Testis (tissue), 3 donors: ENCODE results near the gene PPP6R1. TPM values are rescaled to one million over a fixed set of nuclear protein-coding genes. Genes with fewer than 3 reads are reported as not detected.

Experiments used
- DNase-seq: peaks from one replicate; pipeline ENCODE4 v3.0.0-alpha.2; 2019
- H3K27ac ChIP-seq, 2 donors: fragments of 200-600 bp; sonication (generic); one replicate each; pipeline ENCODE4 v1.5.1; 2019
- H3K27me3 ChIP-seq: fragments of 200-600 bp; sonication (generic); one replicate; pipeline ENCODE4 v1.5.1; 2019
- H3K36me3 ChIP-seq: fragments of 200-600 bp; sonication (generic); one replicate; pipeline ENCODE4 v1.5.1; 2017; ENCODE audit warnings: low read depth; ENCODE audit errors: missing control alignments
- H3K4me1 ChIP-seq: fragments of 200-600 bp; sonication (generic); one replicate; pipeline ENCODE4 v1.5.1; 2019
- H3K4me3 ChIP-seq, 2 donors: fragments of 200-600 bp; sonication (generic); one replicate each; pipeline ENCODE4 v1.5.1; 2017 to 2019
- H3K9me3 ChIP-seq: fragments of 200-600 bp; sonication (generic); one replicate; pipeline ENCODE4 v1.5.1; 2017
- CTCF ChIP-seq, 3 experiments: fragments of 450-650 bp in 2 of 3; fragments of 200-600 bp in 1 of 3; sonication (generic) in 1 of 3; IDR thresholded peaks; one replicate each; pipeline ENCODE4 v1.5.1; 2016 to 2019; ENCODE audit warnings: antibody characterized with exemption in 3 of 3, mild to moderate bottlenecking in 2 of 3, moderate library complexity in 1 of 3
- POLR2A ChIP-seq: fragments of 450-650 bp; IDR thresholded peaks from one replicate; pipeline ENCODE4 v1.6.1; 2017; ENCODE audit warnings: antibody characterized with exemption, mild to moderate bottlenecking, moderate library complexity
- WGBS, 2 donors: methylation state at CpG; one replicate each; pipeline ENCODE4 v1.1.5; 2018; 5-methylcytosine and 5-hydroxymethylcytosine counted together
- intact Hi-C: fragments of 100-400 bp; cut with DNase I; formaldehyde crosslinking; loops from one replicate; pipeline ENCODE4 v1.15.1; 2023; ENCODE audit warnings: low total_unique reads
- polyA plus RNA-seq: library from polyadenylated mRNA; stranded (reverse); fragments of 350-450 nt; fragmentation: Illumina TruSeq; extraction: RNeasy Lipid Tissue Mini Kit (QIAGEN cat#74804); gene quantifications from one replicate; pipeline ENCODE4 v1.2.3, GENCODE V29; 2014; ENCODE audit warnings: low read depth, low replicate concordance; ENCODE audit not compliant: insufficient read depth
- total RNA-seq, 2 donors: library from RNA; depleted of rRNA; stranded (reverse); fragments of >200 nt; gene quantifications; one replicate each; pipeline ENCODE4 v1.2.3, GENCODE V29; 2016

Gene PPP6R1
- total and polyA plus RNA-seq, 3 donors from 2014 or later = 178 to 217 (median 179) TPM

GRCh38 chr19:55305491-55305890 lies 46.7 kb upstream of the PPP6R1 start:
- no peak overlapping the region for H3K27ac ChIP-seq
- 63 to 76% methylated on average over 9 of the region's 9 CpGs for WGBS, 2 donors
- no peaks in the 10 kb centered on the region for H3K9me3 ChIP-seq
- DNase-seq = peak; percentile 85
- no peak overlapping the region for H3K4me3 ChIP-seq
- no peaks in the 10 kb centered on the region for H3K36me3 ChIP-seq
- no peak for TF ChIP-seq POLR2A
- no peak for TF ChIP-seq CTCF (IDR thresholded peaks at IDR 0.05)
- H3K4me1 ChIP-seq = peaks cover 12% of the 10 kb centered on the region
- H3K27me3 ChIP-seq = no peaks in the 10 kb centered on the region
- intact Hi-C loops = no loop called here

- no peaks in the 10 kb centered on the region for H3K27me3 ChIP-seq
- H3K36me3 ChIP-seq = no peaks in the 10 kb centered on the region
- WGBS, 2 donors = 56 to 60% methylated on average over 12 to 14 of the region's 14 CpGs
- peak overlapping the region in 1 of 2 donors; percentile 12 for H3K4me3 ChIP-seq
- peaks cover 12% of the 10 kb centered on the region for H3K4me1 ChIP-seq
- peak; percentile 31 for DNase-seq
- no peaks in the 10 kb centered on the region for H3K9me3 ChIP-seq
- no peak overlapping the region for H3K27ac ChIP-seq
- intact Hi-C loops = no loop called here
- TF ChIP-seq POLR2A (no peak), CTCF (IDR thresholded peaks at IDR 0.05) (no peak)
These were observed 46.2 kb upstream of the PPP6R1 start for GRCh38 chr19:55304980-55305379.

- H3K4me3 ChIP-seq = peak overlapping the region in 1 of 2 donors; percentile 12
- TF ChIP-seq POLR2A = no peak
- WGBS, 2 donors = 68 to 72% methylated on average over 14 to 39 of the region's 39 CpGs
- peak; percentile 85 for DNase-seq
- no peaks in the 10 kb centered on the region for H3K36me3 ChIP-seq
- intact Hi-C loops = no loop called here
- no peaks in the 10 kb centered on the region for H3K9me3 ChIP-seq
- no peak overlapping the region for H3K27ac ChIP-seq
- H3K27me3 ChIP-seq = no peaks in the 10 kb centered on the region
- H3K4me1 ChIP-seq = peaks cover 12% of the 10 kb centered on the region
These were observed 45.6 kb upstream of the PPP6R1 start for GRCh38 chr19:55304279-55304978.

- Histone ChIP-seq H3K27ac (no peak overlapping the region), H3K4me1 (peaks cover 12% of the 10 kb centered on the region), H3K4me3 (no peak overlapping the region), H3K27me3 (no peaks in the 10 kb centered on the region), H3K9me3 (no peaks in the 10 kb centered on the region), H3K36me3 (no peaks in the 10 kb centered on the region)
- no peak for TF ChIP-seq POLR2A
- TF ChIP-seq CTCF (IDR thresholded peaks at IDR 0.05) = no peak
- WGBS, 2 donors = 94% methylated on average over 11 of the region's 11 CpGs; no CpG with 5 or more reads in 1 of the 2 donors
- DNase-seq = no peak
- intact Hi-C loops = no loop called here
These were observed 44.7 kb upstream of the PPP6R1 start for GRCh38 chr19:55303477-55303876.

GRCh38 chr19:55302318-55302703 lies 43.5 kb upstream of the PPP6R1 start:
- intact Hi-C loops = no loop called here
- H3K4me3 ChIP-seq = peak overlapping the region in 1 of 2 donors; percentile 27
- 63 to 76% methylated on average over 8 to 12 of the region's 12 CpGs for WGBS, 2 donors
- no peak for TF ChIP-seq POLR2A
- TF ChIP-seq CTCF (IDR thresholded peaks at IDR 0.05) = no peak
- no peaks in the 10 kb centered on the region for H3K27me3 ChIP-seq
- H3K4me1 ChIP-seq = peaks cover 12% of the 10 kb centered on the region
- H3K9me3 ChIP-seq = no peaks in the 10 kb centered on the region
- DNase-seq = no peak
- no peak overlapping the region for H3K27ac ChIP-seq
- no peaks in the 10 kb centered on the region for H3K36me3 ChIP-seq
